Tibial nerve (tissue), 4 donors: ENCODE measurements around the gene FAM83B. TPM values are rescaled to one million over a fixed set of nuclear protein-coding genes. Genes with fewer than 3 reads are reported as not detected.
"Not testable (repeated sequence)": the region's sequence is repeated elsewhere in the genome, so short reads cannot be mapped to it uniquely, and the experiment has no call there.

Experiments
- DNase-seq, 2 donors: peaks; one replicate each; pipeline ENCODE4 v3.0.0-alpha.2; 2019; ENCODE audit warnings: low spot score in 2 of 2
- H3K27ac ChIP-seq, 4 donors: fragments of 200-600 bp; sonication (generic) in 3 of 4; one replicate each; pipeline ENCODE4 v1.5.1; 2017 to 2019; ENCODE audit warnings: mild to moderate bottlenecking in 1 of 4
- H3K27me3 ChIP-seq, 2 donors: fragments of 200-600 bp; sonication (generic) in 1 of 2; one replicate each; pipeline versions ENCODE4 v1.5.1 to v1.6.0; 2017 to 2019
- H3K36me3 ChIP-seq, 3 donors: fragments of 200-600 bp; sonication (generic); one replicate each; pipeline ENCODE4 v1.5.1; 2018 to 2019
- H3K4me1 ChIP-seq, 4 donors: fragments of 200-600 bp; sonication (generic) in 3 of 4; one replicate each; pipeline ENCODE4 v1.5.1; 2017 to 2019
- H3K4me3 ChIP-seq, 4 donors: fragments of 200-600 bp; sonication (generic) in 3 of 4; one replicate each; pipeline ENCODE4 v1.5.1; 2017 to 2019; ENCODE audit warnings: mild to moderate bottlenecking in 1 of 4, moderate library complexity in 1 of 4
- H3K9me3 ChIP-seq, 4 donors: fragments of 200-600 bp; sonication (generic) in 3 of 4; one replicate each; pipeline ENCODE4 v1.5.1; 2017 to 2019
- EP300 ChIP-seq, 2 donors: sonication (generic); formaldehyde crosslinking; IDR thresholded peaks; one replicate each; pipeline ENCODE4 v1.6.1; 2017; ENCODE audit warnings: antibody characterized with exemption in 2 of 2, mild to moderate bottlenecking in 1 of 2
- POLR2A ChIP-seq, 2 donors: fragments of 450-650 bp; IDR thresholded peaks; one replicate each; pipeline ENCODE4 v1.6.1; 2017; ENCODE audit warnings: antibody characterized with exemption in 2 of 2, mild to moderate bottlenecking in 2 of 2, moderate library complexity in 2 of 2
- WGBS, 2 donors: methylation state at CpG; one replicate each; pipeline ENCODE4 v1.1.5; 2018; 5-methylcytosine and 5-hydroxymethylcytosine counted together
- total RNA-seq, 4 donors: library from RNA; depleted of rRNA; stranded (reverse); fragments of >200 nt; gene quantifications; one replicate each; pipeline ENCODE4 v1.1.0, GENCODE V29; 2016
- TF ChIP-seq, protein P1 (sequence below), 5 experiments: fragments of 200-600 bp in 3 of 5; fragments of 450-650 bp in 2 of 5; sonication (generic) in 3 of 5; IDR thresholded peaks; one replicate each; pipeline ENCODE4 v1.5.1; 2016 to 2019; ENCODE audit warnings: antibody characterized with exemption in 5 of 5, mild to moderate bottlenecking in 3 of 5, moderate library complexity in 2 of 5

The FAM83B gene
- total RNA-seq, 4 donors from 2014 or later: not detected

DNA sequence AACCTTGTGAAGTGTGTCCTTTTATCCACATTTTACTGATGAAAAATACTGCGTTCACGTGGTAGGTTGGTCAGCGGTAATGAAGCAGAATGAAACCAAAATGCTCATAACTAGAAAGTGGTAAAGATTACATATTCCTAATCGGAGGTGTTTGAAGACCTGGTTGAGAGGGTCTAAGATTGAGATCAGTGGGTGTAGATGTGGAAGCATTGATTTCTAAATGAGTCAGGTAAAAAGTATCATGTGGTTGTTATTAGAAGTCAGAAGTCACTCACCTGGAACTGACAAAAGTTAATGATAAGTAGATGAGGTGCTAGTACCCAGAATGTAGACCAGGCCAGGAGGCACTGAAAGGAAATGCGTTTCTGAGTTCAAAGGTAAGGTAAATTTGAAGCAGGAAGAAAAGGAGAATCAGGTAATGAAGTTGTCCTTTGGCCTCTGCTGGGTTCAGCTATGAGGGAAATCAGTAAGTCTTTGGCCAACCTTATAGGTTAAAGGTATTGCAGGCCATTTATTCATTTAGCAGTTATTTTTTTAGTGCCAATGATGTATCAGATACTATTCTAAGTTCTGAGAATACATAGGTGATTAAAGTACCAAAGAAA, 31.2 kb downstream of the FAM83B start:
- Histone ChIP-seq H3K4me3 (no peak overlapping the region), H3K27me3 (no peaks in the 10 kb centered on the region), H3K9me3 (no peaks in the 10 kb centered on the region), H3K36me3 (no peaks in the 10 kb centered on the region), H3K27ac (no peak overlapping the region), H3K4me1 (no peaks in the 10 kb centered on the region)
- TF ChIP-seq, protein P1, sequence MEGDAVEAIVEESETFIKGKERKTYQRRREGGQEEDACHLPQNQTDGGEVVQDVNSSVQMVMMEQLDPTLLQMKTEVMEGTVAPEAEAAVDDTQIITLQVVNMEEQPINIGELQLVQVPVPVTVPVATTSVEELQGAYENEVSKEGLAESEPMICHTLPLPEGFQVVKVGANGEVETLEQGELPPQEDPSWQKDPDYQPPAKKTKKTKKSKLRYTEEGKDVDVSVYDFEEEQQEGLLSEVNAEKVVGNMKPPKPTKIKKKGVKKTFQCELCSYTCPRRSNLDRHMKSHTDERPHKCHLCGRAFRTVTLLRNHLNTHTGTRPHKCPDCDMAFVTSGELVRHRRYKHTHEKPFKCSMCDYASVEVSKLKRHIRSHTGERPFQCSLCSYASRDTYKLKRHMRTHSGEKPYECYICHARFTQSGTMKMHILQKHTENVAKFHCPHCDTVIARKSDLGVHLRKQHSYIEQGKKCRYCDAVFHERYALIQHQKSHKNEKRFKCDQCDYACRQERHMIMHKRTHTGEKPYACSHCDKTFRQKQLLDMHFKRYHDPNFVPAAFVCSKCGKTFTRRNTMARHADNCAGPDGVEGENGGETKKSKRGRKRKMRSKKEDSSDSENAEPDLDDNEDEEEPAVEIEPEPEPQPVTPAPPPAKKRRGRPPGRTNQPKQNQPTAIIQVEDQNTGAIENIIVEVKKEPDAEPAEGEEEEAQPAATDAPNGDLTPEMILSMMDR (IDR thresholded peaks at IDR 0.05): no peak
- TF ChIP-seq EP300 (IDR thresholded peaks at IDR 0.05) (no peak), POLR2A (IDR thresholded peaks at IDR 0.05) (no peak)
- WGBS, 2 donors: 82 to 89% methylated on average over 5 of the region's 5 CpGs
- no peak for DNase-seq

DNA sequence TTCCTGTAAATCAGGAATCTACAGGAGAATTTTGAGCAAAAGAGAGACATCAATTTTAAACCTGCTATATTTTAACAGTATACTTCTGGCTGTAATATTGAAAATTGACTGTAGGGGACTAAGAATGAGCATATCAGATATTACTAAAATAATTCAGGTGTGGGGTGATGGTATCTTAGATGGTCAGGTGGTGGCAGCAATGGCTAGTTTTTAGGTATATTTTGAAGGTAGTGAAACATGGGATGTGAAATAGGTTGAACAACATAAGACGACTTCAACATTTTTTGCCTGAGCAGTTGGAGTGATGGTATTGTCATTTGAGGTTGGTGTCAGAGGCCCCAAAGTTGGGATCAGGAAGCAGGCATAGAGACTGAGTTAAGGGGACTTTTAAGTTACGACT, 32.1 kb downstream of the FAM83B start:
- Histone ChIP-seq H3K27ac (no peak overlapping the region), H3K36me3 (no peaks in the 10 kb centered on the region), H3K9me3 (no peaks in the 10 kb centered on the region), H3K4me1 (no peaks in the 10 kb centered on the region), H3K27me3 (no peaks in the 10 kb centered on the region), H3K4me3 (no peak overlapping the region)
- WGBS, 2 donors: 74 to 87% methylated on average over 2 of the region's 2 CpGs
- TF ChIP-seq POLR2A (IDR thresholded peaks at IDR 0.05): no peak
- no peak for DNase-seq

DNA sequence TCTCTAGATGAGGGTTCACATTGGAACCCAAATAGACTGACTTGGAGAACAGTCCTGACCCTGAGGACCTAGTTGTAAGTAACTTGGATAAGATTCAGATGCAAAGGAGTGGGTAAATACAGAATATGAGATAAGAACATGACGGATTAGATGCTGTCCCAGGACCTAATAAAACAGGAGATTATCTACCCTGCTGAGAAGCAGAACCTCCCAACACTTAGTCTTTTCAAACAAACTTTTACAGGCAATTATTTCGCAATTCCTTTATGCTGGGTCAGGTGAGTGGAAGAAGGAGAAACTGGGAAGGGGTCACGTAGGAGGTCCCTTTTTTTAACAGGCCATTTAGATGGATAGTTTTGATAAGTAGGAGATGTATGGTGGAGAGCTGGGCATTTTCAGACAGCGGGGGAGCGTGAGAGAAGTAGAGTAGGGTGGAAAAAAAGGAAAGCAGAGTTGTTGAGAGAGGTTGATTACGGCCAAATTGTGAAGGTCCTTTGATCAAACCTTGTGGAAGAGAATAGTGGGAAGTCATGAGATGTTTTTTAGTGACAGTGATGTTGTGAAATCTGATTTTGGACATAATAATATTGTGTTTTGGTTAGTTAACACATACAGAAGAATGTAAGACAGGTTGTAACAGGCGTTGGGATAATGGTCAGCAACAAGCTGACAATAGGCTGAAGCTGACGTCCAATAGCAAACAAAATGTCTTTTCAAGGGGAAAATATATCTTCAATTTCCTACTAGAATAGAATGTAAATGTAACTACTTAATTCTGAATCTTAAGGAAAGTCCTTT, 32.8 kb downstream of the FAM83B start:
- WGBS, 2 donors: 69 to 72% methylated on average over 8 of the region's 8 CpGs
- no peaks in the 10 kb centered on the region for H3K27me3 ChIP-seq
- no peaks in the 10 kb centered on the region for H3K9me3 ChIP-seq
- no peak overlapping the region for H3K4me3 ChIP-seq
- H3K4me1 ChIP-seq: no peaks in the 10 kb centered on the region
- H3K27ac ChIP-seq: no peak overlapping the region
- no peaks in the 10 kb centered on the region for H3K36me3 ChIP-seq
- DNase-seq: no peak
- TF ChIP-seq POLR2A (IDR thresholded peaks at IDR 0.05): no peak

DNA sequence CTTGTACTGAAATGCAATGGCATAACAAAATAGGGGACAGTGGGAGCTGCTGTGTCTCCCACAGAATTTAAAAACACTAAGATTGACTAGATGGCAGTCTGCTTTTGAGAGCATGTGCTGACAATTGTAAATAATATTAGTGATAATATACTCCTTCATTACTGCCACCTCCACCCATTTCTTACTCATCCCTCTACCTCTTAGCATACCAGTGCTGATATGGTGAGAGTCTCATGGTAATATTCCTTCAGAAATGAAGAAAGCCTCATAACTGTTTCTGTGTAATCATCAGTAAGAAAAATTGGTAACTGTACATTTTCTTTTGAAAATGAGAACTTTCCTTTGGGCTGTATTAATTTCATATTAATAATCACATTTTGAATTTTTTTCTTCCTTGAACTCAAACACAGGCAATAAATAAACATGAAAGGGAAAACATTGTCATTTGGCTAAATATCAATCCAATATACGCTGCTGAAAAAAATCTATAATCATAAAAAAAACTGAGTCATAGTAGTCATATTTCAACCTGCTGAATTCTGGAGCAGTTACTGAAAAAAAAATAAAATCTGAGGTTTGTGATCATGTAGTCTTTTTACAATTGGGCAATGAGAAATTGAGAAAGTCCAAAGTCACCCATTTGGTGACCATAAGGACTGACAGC, 34.6 kb downstream of the FAM83B start:
- DNase-seq: no peak
- TF ChIP-seq, protein P1 (IDR thresholded peaks at IDR 0.05): no peak
- TF ChIP-seq EP300 (IDR thresholded peaks at IDR 0.05): no peak
- no peak for TF ChIP-seq POLR2A (IDR thresholded peaks at IDR 0.05)
- H3K27ac ChIP-seq: no peak overlapping the region
- no peaks in the 10 kb centered on the region for H3K4me1 ChIP-seq
- no peaks in the 10 kb centered on the region for H3K27me3 ChIP-seq
- H3K4me3 ChIP-seq: no peak overlapping the region
- H3K36me3 ChIP-seq: no peaks in the 10 kb centered on the region
- WGBS, 2 donors: 68 to 82% methylated on average over 1 of the region's 1 CpG
- no peaks in the 10 kb centered on the region for H3K9me3 ChIP-seq

DNA sequence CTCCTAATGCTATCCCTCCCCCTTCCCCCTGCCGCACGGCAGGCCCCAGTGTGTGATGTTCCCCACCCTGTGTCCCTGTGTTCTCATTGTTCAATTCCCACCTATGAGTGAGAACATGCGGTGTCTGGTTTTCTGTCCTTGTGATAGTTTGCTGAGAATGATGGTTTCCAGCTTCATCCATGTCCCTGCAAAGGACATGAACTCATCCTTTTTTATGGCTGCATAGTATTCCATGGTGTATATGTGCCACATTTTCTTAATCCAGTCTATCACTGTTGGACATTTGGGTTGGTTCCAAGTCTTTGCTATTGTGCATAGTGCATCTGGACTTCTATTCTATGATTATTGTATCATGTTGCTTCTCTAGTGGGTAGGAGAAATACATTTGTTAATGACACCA, 35.3 kb downstream of the FAM83B start:
- H3K27me3 ChIP-seq, H3K9me3 ChIP-seq, H3K27ac ChIP-seq, H3K4me3 ChIP-seq, DNase-seq, H3K4me1 ChIP-seq, H3K36me3 ChIP-seq: not testable (repeated sequence)
- WGBS, 2 donors: 93 to 97% methylated on average over 3 of the region's 3 CpGs

DNA sequence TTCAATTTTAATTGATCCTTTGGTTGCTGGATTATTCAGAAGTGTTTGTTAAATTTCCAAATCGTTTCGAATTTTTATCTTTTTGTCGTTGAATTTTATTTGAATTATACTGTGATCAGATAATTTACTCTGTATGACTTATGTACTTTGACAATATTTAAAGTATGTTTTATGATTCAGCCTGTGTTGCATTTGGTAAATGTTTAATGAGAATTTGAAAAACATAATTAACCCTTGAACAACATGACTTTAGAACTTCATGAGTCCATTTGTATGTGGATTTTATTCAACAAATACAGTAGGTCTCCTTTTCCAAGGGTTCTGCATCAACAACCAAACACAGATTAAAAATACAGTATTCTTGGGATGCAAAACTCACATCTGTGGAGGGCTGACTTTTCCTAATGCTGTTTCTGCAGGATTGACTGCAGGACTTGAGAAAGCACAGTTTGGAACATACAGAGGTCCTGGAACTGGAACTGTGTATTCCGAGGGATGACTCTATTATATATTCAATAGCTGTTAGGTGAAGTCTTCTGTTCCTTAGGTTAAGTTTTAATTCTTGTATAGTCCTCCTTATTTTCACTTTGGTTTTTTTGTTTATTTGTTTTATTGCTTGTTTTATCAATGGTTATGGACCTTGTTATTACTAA, 40.5 kb downstream of the FAM83B start:
- no peak for DNase-seq
- Histone ChIP-seq H3K27me3 (no peaks in the 10 kb centered on the region), H3K36me3 (no peaks in the 10 kb centered on the region), H3K4me1 (no peaks in the 10 kb centered on the region), H3K4me3 (no peak overlapping the region), H3K27ac (no peak overlapping the region), H3K9me3 (no peaks in the 10 kb centered on the region)
- TF ChIP-seq, protein P1 (IDR thresholded peaks at IDR 0.05): no peak
- TF ChIP-seq EP300 (IDR thresholded peaks at IDR 0.05): no peak
- no peak for TF ChIP-seq POLR2A (IDR thresholded peaks at IDR 0.05)
- WGBS, 2 donors: 91 to 94% methylated on average over 4 of the region's 4 CpGs
